Activated naive CD4-positive, alpha-beta T cell treated with anti-CD3 and anti-CD28 coated beads, Interleukin-2, amount 50 U/mL, for 24 hours (primary cell): Measurements from ENCODE around the gene NPSR1.
"Not testable (repeated sequence)": the region's sequence is repeated elsewhere in the genome, so short reads cannot be mapped to it uniquely, and the experiment has no call there.

Experiments used
- H3K27ac Mint-ChIP-seq: one replicate; pipeline ENCODE4 v1.8.0; 2021; ENCODE audit warnings: mild to moderate bottlenecking, mixed read lengths
- H3K27me3 Mint-ChIP-seq: one replicate; pipeline ENCODE4 v1.8.0; 2021; ENCODE audit warnings: mixed read lengths
- H3K36me3 Mint-ChIP-seq: one replicate; pipeline ENCODE4 v1.8.0; 2021; ENCODE audit warnings: mixed read lengths
- H3K4me1 Mint-ChIP-seq: one replicate; pipeline ENCODE4 v1.8.0; 2021; ENCODE audit warnings: mixed read lengths
- H3K4me3 Mint-ChIP-seq: one replicate; pipeline ENCODE4 v1.8.0; 2021; ENCODE audit warnings: mild to moderate bottlenecking, mixed read lengths
- H3K9me3 Mint-ChIP-seq: one replicate; pipeline ENCODE4 v1.8.0; 2021; ENCODE audit warnings: mixed read lengths

NPSR1 gene

GRCh38 chr7:34849163-34849960 lies 191.3 kb downstream of the NPSR1 start:
- H3K4me3 Mint-ChIP-seq, result no peak overlapping the region
- H3K9me3 Mint-ChIP-seq, result no peaks in the 10 kb centered on the region
- no peaks in the 10 kb centered on the region for H3K4me1 Mint-ChIP-seq
- no peaks in the 10 kb centered on the region for H3K36me3 Mint-ChIP-seq
- H3K27ac Mint-ChIP-seq, result no peak overlapping the region
- H3K27me3 Mint-ChIP-seq, result peaks cover 20% of the 10 kb centered on the region

DNA sequence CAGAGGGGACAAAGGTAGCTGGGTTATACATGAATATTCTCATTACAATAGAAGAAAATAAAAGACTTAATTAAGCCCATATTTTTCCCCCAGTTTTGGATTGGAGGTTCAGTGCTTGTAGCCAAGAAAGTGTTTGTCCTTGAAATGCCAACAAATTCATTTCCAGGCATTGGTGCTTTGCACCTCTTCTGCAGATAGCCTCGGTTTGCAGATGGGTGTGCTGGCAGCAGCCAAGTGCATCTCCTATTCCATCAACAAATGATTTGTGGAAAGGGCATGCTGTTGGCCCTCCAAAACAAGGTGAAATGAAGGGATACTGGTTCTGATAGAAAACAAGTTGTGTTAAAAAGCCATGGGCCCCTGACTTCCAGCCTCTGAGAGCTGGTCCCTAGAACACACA lies 192.0 kb downstream of the NPSR1 start:
- Mint-ChIP-seq H3K9me3 (no peaks in the 10 kb centered on the region), H3K27me3 (peaks cover 20% of the 10 kb centered on the region), H3K27ac (no peak overlapping the region), H3K4me1 (no peaks in the 10 kb centered on the region), H3K36me3 (no peaks in the 10 kb centered on the region), H3K4me3 (no peak overlapping the region)

- no peaks in the 10 kb centered on the region for H3K4me1 Mint-ChIP-seq
- H3K36me3 Mint-ChIP-seq, result no peaks in the 10 kb centered on the region
- H3K9me3 Mint-ChIP-seq, result no peaks in the 10 kb centered on the region
- H3K27me3 Mint-ChIP-seq, result peaks cover 18% of the 10 kb centered on the region
- H3K4me3 Mint-ChIP-seq, result no peak overlapping the region
- H3K27ac Mint-ChIP-seq, result no peak overlapping the region
These were observed 192.7 kb downstream of the NPSR1 start for GRCh38 chr7:34850681-34851080.

DNA sequence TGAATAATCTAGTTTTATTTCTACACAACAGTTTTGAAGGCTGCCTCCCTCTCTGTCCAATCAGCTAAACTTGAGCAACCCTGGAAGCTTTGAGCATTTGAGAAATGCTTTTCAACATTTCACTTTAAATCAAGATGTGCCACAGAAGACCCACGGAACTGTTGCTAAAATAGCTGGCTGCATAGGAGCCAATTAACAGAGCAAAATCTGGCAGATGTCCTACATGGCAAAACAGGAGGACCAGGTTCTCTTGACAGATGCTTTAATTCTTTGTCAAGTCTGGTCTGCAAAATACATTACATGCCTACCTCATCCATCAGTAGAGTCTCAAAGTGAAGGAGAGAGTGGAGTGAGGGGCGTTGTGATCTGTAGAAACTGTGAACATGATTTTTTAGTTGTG lies 193.4 kb downstream of the NPSR1 start:
- Mint-ChIP-seq H3K4me3 (no peak overlapping the region), H3K27me3 (peaks cover 18% of the 10 kb centered on the region)

GRCh38 chr7:34858444-34858843 lies 200.4 kb downstream of the NPSR1 start:
- Mint-ChIP-seq H3K9me3 (peaks cover 10% of the 10 kb centered on the region), H3K27me3 (peaks cover 21% of the 10 kb centered on the region)
- not testable (repeated sequence) for H3K4me1 Mint-ChIP-seq, H3K27ac Mint-ChIP-seq, H3K36me3 Mint-ChIP-seq, H3K4me3 Mint-ChIP-seq

More for the DNA sequence above, 193.4 kb downstream of the NPSR1 start:
- Mint-ChIP-seq H3K36me3 (no peaks in the 10 kb centered on the region), H3K4me1 (no peaks in the 10 kb centered on the region), H3K9me3 (peaks cover 2% of the 10 kb centered on the region), H3K27ac (no peak overlapping the region)

DNA sequence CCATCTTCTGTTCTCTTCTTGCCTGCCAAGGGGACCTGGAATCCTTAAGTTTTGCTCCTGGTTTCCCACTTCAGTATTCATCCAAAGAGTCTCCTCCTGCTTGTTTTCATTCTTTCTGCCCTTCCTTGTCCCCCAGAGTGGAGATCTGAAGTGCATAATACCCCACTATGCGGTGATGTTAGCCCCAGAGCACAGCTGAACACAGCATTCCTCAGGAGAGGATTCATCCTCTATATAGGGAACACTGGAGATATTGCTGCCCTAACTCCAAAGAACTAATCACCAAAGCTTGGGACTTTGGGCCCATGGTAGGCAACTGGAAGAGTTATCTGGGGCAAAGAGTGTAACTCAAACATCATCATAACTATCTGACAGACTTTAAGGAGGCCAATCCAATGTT lies 201.3 kb downstream of the NPSR1 start:
- H3K4me1 Mint-ChIP-seq, H3K4me3 Mint-ChIP-seq, H3K36me3 Mint-ChIP-seq, H3K27ac Mint-ChIP-seq: not testable (repeated sequence)
- Mint-ChIP-seq H3K27me3 (peaks cover 16% of the 10 kb centered on the region), H3K9me3 (peaks cover 10% of the 10 kb centered on the region)

GRCh38 chr7:34866222-34866621 lies 208.2 kb downstream of the NPSR1 start:
- not testable (repeated sequence) for H3K27ac Mint-ChIP-seq, H3K4me1 Mint-ChIP-seq, H3K36me3 Mint-ChIP-seq, H3K9me3 Mint-ChIP-seq, H3K4me3 Mint-ChIP-seq
- peaks cover 18% of the 10 kb centered on the region for H3K27me3 Mint-ChIP-seq

- H3K4me1 Mint-ChIP-seq, H3K9me3 Mint-ChIP-seq, H3K4me3 Mint-ChIP-seq, H3K27ac Mint-ChIP-seq, H3K36me3 Mint-ChIP-seq, H3K27me3 Mint-ChIP-seq: not testable (repeated sequence)
These were observed 209.3 kb downstream of the NPSR1 start for GRCh38 chr7:34867341-34867740.

DNA sequence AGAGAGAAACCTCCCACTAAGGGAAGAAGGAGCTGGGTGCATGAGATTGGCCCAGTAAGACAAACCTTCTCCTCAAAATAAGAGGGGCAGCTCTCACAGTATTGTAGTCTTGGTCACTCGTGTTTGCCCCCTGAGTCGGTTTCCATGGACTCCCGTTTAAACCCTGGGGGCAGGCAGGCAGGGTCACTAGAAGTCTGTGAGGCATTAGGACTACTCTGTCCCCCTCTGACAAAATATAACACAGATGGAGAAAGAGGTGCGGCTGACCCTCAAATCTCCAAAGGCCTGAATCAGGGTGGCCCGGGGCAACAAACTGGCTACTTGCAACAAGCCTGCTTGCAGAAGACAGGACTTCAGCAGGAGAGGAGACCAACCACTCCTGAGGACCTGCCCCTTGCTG lies 210.6 kb downstream of the NPSR1 start:
- not testable (repeated sequence) for H3K27me3 Mint-ChIP-seq, H3K4me3 Mint-ChIP-seq, H3K4me1 Mint-ChIP-seq, H3K9me3 Mint-ChIP-seq, H3K36me3 Mint-ChIP-seq, H3K27ac Mint-ChIP-seq

- Mint-ChIP-seq H3K36me3 (no peaks in the 10 kb centered on the region), H3K9me3 (no peaks in the 10 kb centered on the region), H3K27ac (no peak overlapping the region), H3K4me1 (no peaks in the 10 kb centered on the region), H3K4me3 (no peak overlapping the region), H3K27me3 (peaks cover 3% of the 10 kb centered on the region)
These were observed 211.0 kb downstream of the NPSR1 start for GRCh38 chr7:34869057-34869456.

GRCh38 chr7:34870041-34870440 lies 212.0 kb downstream of the NPSR1 start:
- H3K36me3 Mint-ChIP-seq, H3K9me3 Mint-ChIP-seq, H3K27me3 Mint-ChIP-seq, H3K27ac Mint-ChIP-seq, H3K4me3 Mint-ChIP-seq, H3K4me1 Mint-ChIP-seq: not testable (repeated sequence)

- H3K4me1 Mint-ChIP-seq, H3K27ac Mint-ChIP-seq: not testable (repeated sequence)
These were observed 216.3 kb downstream of the NPSR1 start for GRCh38 chr7:34874329-34874728.

DNA sequence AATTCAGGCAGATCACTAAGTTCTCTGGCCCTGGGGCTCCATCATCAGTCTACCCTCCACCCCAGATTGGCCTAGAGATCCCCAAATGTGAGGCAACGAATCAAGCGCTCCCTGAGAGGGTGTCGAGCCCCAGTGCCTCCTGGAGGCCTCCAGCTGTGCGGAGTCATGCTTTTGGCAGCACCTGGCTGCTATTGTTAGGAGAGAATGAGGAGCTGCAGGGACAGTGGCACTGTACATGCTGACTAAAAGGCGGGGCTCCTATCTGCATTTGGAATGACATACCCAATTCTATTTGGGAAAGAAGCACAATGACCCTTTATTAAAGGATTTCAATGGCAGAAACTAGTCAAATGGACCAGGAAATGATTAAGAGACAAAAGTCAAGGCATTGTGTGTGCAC lies 217.5 kb downstream of the NPSR1 start:
- H3K27me3 Mint-ChIP-seq, result peaks cover 4% of the 10 kb centered on the region
- no peaks in the 10 kb centered on the region for H3K9me3 Mint-ChIP-seq
- H3K27ac Mint-ChIP-seq, result no peak overlapping the region
- no peaks in the 10 kb centered on the region for H3K4me1 Mint-ChIP-seq
- no peaks in the 10 kb centered on the region for H3K36me3 Mint-ChIP-seq
- no peak overlapping the region for H3K4me3 Mint-ChIP-seq

More at GRCh38 chr7:34874329-34874728, 216.3 kb downstream of the NPSR1 start:
- not testable (repeated sequence) for H3K9me3 Mint-ChIP-seq, H3K4me3 Mint-ChIP-seq, H3K27me3 Mint-ChIP-seq, H3K36me3 Mint-ChIP-seq

- H3K9me3 Mint-ChIP-seq, H3K4me3 Mint-ChIP-seq, H3K36me3 Mint-ChIP-seq, H3K4me1 Mint-ChIP-seq, H3K27me3 Mint-ChIP-seq, H3K27ac Mint-ChIP-seq: not testable (repeated sequence)
These were observed 221.1 kb downstream of the NPSR1 start for GRCh38 chr7:34878944-34879735.

DNA sequence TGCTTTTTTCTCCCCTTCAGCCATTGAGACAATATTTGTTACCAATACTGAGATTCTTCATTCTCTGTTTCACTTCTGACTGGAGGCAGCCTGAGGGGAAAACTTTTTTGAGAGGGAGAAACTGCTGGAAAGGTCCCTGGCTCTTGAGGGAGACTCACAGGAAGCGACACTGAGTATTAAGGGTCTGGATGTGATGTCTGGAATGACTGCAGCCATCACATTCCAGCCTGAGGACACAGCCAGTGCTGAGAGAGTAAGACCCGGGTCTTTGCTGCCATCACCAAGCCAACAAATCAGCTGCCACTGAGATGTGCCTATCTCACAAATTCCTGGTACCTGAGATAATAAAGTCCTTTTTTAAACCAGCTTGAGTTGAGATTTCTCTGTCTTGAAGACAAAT lies 221.9 kb downstream of the NPSR1 start:
- peaks cover 4% of the 10 kb centered on the region for H3K27me3 Mint-ChIP-seq

GRCh38 chr7:34883855-34884254 lies 225.8 kb downstream of the NPSR1 start:
- not testable (repeated sequence) for H3K9me3 Mint-ChIP-seq, H3K4me1 Mint-ChIP-seq, H3K27ac Mint-ChIP-seq, H3K27me3 Mint-ChIP-seq, H3K4me3 Mint-ChIP-seq, H3K36me3 Mint-ChIP-seq

More for the DNA sequence above, 221.9 kb downstream of the NPSR1 start:
- no peaks in the 10 kb centered on the region for H3K4me1 Mint-ChIP-seq
- H3K36me3 Mint-ChIP-seq, result no peaks in the 10 kb centered on the region
- no peak overlapping the region for H3K4me3 Mint-ChIP-seq
- H3K27ac Mint-ChIP-seq, result no peak overlapping the region
- H3K9me3 Mint-ChIP-seq, result no peaks in the 10 kb centered on the region
